Osteocyte (in vitro differentiated cells): ENCODE data around the gene C11orf86. TPM values are rescaled to one million over a fixed set of nuclear protein-coding genes. Genes with fewer than 3 reads are reported as not detected.
A peak's percentile ranks its signal among the peaks of the same experiment; 100 is the strongest.

ENCODE experiments used
- DNase-seq: peaks from one replicate; pipeline ENCODE4 v3.0.0; 2021; ENCODE audit warnings: mixed read lengths; ENCODE audit not compliant: unreplicated experiment; ENCODE audit errors: extremely low spot score
- H3K27ac Mint-ChIP-seq: one replicate; pipeline ENCODE4 v1.8.0; 2021; ENCODE audit warnings: mild to moderate bottlenecking, mixed read lengths; ENCODE audit not compliant: unreplicated experiment
- H3K27me3 Mint-ChIP-seq: one replicate; pipeline ENCODE4 v1.8.0; 2021; ENCODE audit warnings: mixed read lengths; ENCODE audit not compliant: unreplicated experiment
- H3K36me3 Mint-ChIP-seq: one replicate; pipeline ENCODE4 v1.8.0; 2021; ENCODE audit warnings: mixed read lengths; ENCODE audit not compliant: unreplicated experiment
- H3K4me1 Mint-ChIP-seq: one replicate; pipeline ENCODE4 v1.8.0; 2021; ENCODE audit warnings: mixed read lengths; ENCODE audit not compliant: unreplicated experiment
- H3K4me3 Mint-ChIP-seq: one replicate; pipeline ENCODE4 v1.8.0; 2021; ENCODE audit warnings: mild to moderate bottlenecking, moderate library complexity, mixed read lengths; ENCODE audit not compliant: unreplicated experiment
- H3K9me3 Mint-ChIP-seq: one replicate; pipeline ENCODE4 v1.8.0; 2021; ENCODE audit warnings: mixed read lengths; ENCODE audit not compliant: unreplicated experiment
- CTCF ChIP-seq: fragments of 200-600 bp; sonication (generic); IDR thresholded peaks from 2 replicates; pipeline ENCODE4 v1.5.0; 2021; ENCODE audit warnings: antibody characterized with exemption, mild to moderate bottlenecking, moderate library complexity
- total RNA-seq: library from RNA; stranded (reverse); gene quantifications from 2 replicates; pipeline ENCODE4 v1.2.1, GENCODE V29; 2021

C11orf86 gene
- total RNA-seq, 1 donor from 2014 or later = not detected

GRCh38 chr11:67022341-67022933 is 47.3 kb downstream of the C11orf86 start:
- Mint-ChIP-seq H3K27me3 (no peaks in the 10 kb centered on the region), H3K4me1 (peaks cover 18% of the 10 kb centered on the region), H3K27ac (peak overlapping the region; percentile 27), H3K9me3 (no peaks in the 10 kb centered on the region), H3K4me3 (peak overlapping the region; percentile 65), H3K36me3 (no peaks in the 10 kb centered on the region)
- DNase-seq = no peak
- no peak for TF ChIP-seq CTCF

GRCh38 chr11:67022961-67023956 is 48.2 kb downstream of the C11orf86 start, which contains the start of gene SYT12:
Gene SYT12 (plus strand): TSS chr11:67023134. CDS start chr11:67030145, 7,011 bp downstream.
- Mint-ChIP-seq H3K36me3 (no peaks in the 10 kb centered on the region), H3K9me3 (no peaks in the 10 kb centered on the region), H3K4me1 (peaks cover 18% of the 10 kb centered on the region), H3K27ac (peak within 1 kb of the TSS; percentile 27), H3K27me3 (no peaks in the 10 kb centered on the region), H3K4me3 (peak within 1 kb of the TSS; percentile 76)
- no peak for TF ChIP-seq CTCF
- no peak for DNase-seq

GRCh38 chr11:67023957-67024353 is 48.9 kb downstream of the C11orf86 start:
- DNase-seq = no peak
- Mint-ChIP-seq H3K36me3 (no peaks in the 10 kb centered on the region), H3K4me3 (peak overlapping the region; percentile 76), H3K4me1 (peaks cover 22% of the 10 kb centered on the region), H3K27ac (no peak overlapping the region), H3K9me3 (no peaks in the 10 kb centered on the region), H3K27me3 (no peaks in the 10 kb centered on the region)
- no peak for TF ChIP-seq CTCF

- DNase-seq = no peak
- Mint-ChIP-seq H3K27me3 (no peaks in the 10 kb centered on the region), H3K9me3 (no peaks in the 10 kb centered on the region), H3K4me1 (peaks cover 24% of the 10 kb centered on the region), H3K4me3 (no peak overlapping the region), H3K36me3 (no peaks in the 10 kb centered on the region), H3K27ac (no peak overlapping the region)
- no peak for TF ChIP-seq CTCF
Measured at GRCh38 chr11:67024410-67024809, 49.3 kb downstream of the C11orf86 start.

- no peak for TF ChIP-seq CTCF
- Mint-ChIP-seq H3K4me3 (no peak overlapping the region), H3K27ac (no peak overlapping the region), H3K36me3 (no peaks in the 10 kb centered on the region), H3K4me1 (peaks cover 29% of the 10 kb centered on the region), H3K9me3 (no peaks in the 10 kb centered on the region), H3K27me3 (no peaks in the 10 kb centered on the region)
- DNase-seq = no peak
Measured at GRCh38 chr11:67024966-67025365, 49.9 kb downstream of the C11orf86 start.
